Stimulated activated naive CD8-positive, alpha-beta T cell treated with anti-CD3 and anti-CD28 coated beads, Interleukin-15, amount 100 ng/mL, for 72 hours (primary cell): ENCODE measurements around the gene FAM227B.

Source experiments
- ATAC-seq: fragments of 150-1000 bp; cut with Tn5 transposase; 2 replicates; pipeline ENCODE4 v1.10.0; 2021; ENCODE audit warnings: mild to moderate bottlenecking, moderate library complexity
- DNase-seq, 2 donors: peaks; one replicate each; pipeline ENCODE4 v3.0.0; 2021 to 2022
- H3K27ac Mint-ChIP-seq, 2 donors: one replicate each; pipeline ENCODE4 v1.8.0; 2022; ENCODE audit warnings: mild to moderate bottlenecking in 2 of 2, mixed read lengths in 2 of 2, moderate library complexity in 2 of 2
- H3K27me3 Mint-ChIP-seq: one replicate; pipeline ENCODE4 v1.8.0; 2022; ENCODE audit warnings: mixed read lengths
- H3K4me1 Mint-ChIP-seq: one replicate; pipeline ENCODE4 v1.8.0; 2022; ENCODE audit warnings: mild to moderate bottlenecking, mixed read lengths
- H3K4me3 Mint-ChIP-seq, 2 donors: one replicate each; pipeline ENCODE4 v1.8.0; 2022; ENCODE audit warnings: mild to moderate bottlenecking in 2 of 2, mixed read lengths in 2 of 2, moderate library complexity in 1 of 2
- H3K9me3 Mint-ChIP-seq, 2 donors: one replicate each; pipeline ENCODE4 v1.8.0; 2022; ENCODE audit warnings: mixed read lengths in 2 of 2

The FAM227B gene

GRCh38 chr15:49452595-49452994 lies 168.0 kb downstream of the FAM227B start:
- Mint-ChIP-seq H3K9me3 (no peaks in the 10 kb centered on the region), H3K27ac (no peak overlapping the region), H3K4me1 (no peaks in the 10 kb centered on the region), H3K27me3 (no peaks in the 10 kb centered on the region), H3K4me3 (no peak overlapping the region)
- DNase-seq (no peak), ATAC-seq (no peak)

- Mint-ChIP-seq H3K9me3 (no peaks in the 10 kb centered on the region), H3K4me1 (no peaks in the 10 kb centered on the region), H3K27me3 (no peaks in the 10 kb centered on the region), H3K4me3 (no peak overlapping the region), H3K27ac (no peak overlapping the region)
- no peak for DNase-seq
- ATAC-seq = no peak
Observed at GRCh38 chr15:49441816-49442215, 178.8 kb downstream of the FAM227B start.

GRCh38 chr15:49441356-49441755 lies 179.3 kb downstream of the FAM227B start:
- no peak for DNase-seq
- Mint-ChIP-seq H3K27me3 (no peaks in the 10 kb centered on the region), H3K27ac (peak overlapping the region in 1 of 2 donors; percentile 62), H3K4me1 (no peaks in the 10 kb centered on the region), H3K9me3 (no peaks in the 10 kb centered on the region), H3K4me3 (no peak overlapping the region)
- no peak for ATAC-seq

GRCh38 chr15:49439678-49440395 lies 180.8 kb downstream of the FAM227B start:
- ATAC-seq (no peak), DNase-seq (no peak)
- H3K4me1 Mint-ChIP-seq = no peaks in the 10 kb centered on the region
- H3K9me3 Mint-ChIP-seq = no peaks in the 10 kb centered on the region
- no peaks in the 10 kb centered on the region for H3K27me3 Mint-ChIP-seq
- H3K4me3 Mint-ChIP-seq = no peak overlapping the region
- no peak overlapping the region for H3K27ac Mint-ChIP-seq

GRCh38 chr15:49438962-49439631 lies 181.5 kb downstream of the FAM227B start:
- H3K4me1 Mint-ChIP-seq = no peaks in the 10 kb centered on the region
- no peak for DNase-seq
- ATAC-seq = no peak
- no peaks in the 10 kb centered on the region for H3K27me3 Mint-ChIP-seq
- no peak overlapping the region for H3K27ac Mint-ChIP-seq
- H3K9me3 Mint-ChIP-seq = no peaks in the 10 kb centered on the region
- H3K4me3 Mint-ChIP-seq = no peak overlapping the region

- no peaks in the 10 kb centered on the region for H3K27me3 Mint-ChIP-seq
- ATAC-seq (no peak), DNase-seq (no peak)
- H3K4me3 Mint-ChIP-seq = no peak overlapping the region
- no peak overlapping the region for H3K27ac Mint-ChIP-seq
- no peaks in the 10 kb centered on the region for H3K4me1 Mint-ChIP-seq
- no peaks in the 10 kb centered on the region for H3K9me3 Mint-ChIP-seq
Observed at GRCh38 chr15:49436751-49437150, 183.9 kb downstream of the FAM227B start.

- no peak for DNase-seq
- Mint-ChIP-seq H3K4me3 (no peak overlapping the region), H3K9me3 (no peaks in the 10 kb centered on the region), H3K27me3 (no peaks in the 10 kb centered on the region), H3K4me1 (no peaks in the 10 kb centered on the region), H3K27ac (no peak overlapping the region)
- ATAC-seq = no peak
Observed at GRCh38 chr15:49435174-49435573, 185.4 kb downstream of the FAM227B start.

- Mint-ChIP-seq H3K27ac (no peak overlapping the region), H3K4me1 (no peaks in the 10 kb centered on the region), H3K27me3 (peaks cover 12% of the 10 kb centered on the region), H3K4me3 (no peak overlapping the region), H3K9me3 (no peaks in the 10 kb centered on the region)
- ATAC-seq (no peak), DNase-seq (no peak)
Observed at GRCh38 chr15:49430046-49430445, 190.6 kb downstream of the FAM227B start.

GRCh38 chr15:49428409-49429095 lies 192.1 kb downstream of the FAM227B start:
- DNase-seq = no peak
- Mint-ChIP-seq H3K9me3 (no peaks in the 10 kb centered on the region), H3K4me1 (no peaks in the 10 kb centered on the region), H3K27me3 (peaks cover 12% of the 10 kb centered on the region), H3K4me3 (no peak overlapping the region), H3K27ac (no peak overlapping the region)
- ATAC-seq = no peak

- no peaks in the 10 kb centered on the region for H3K9me3 Mint-ChIP-seq
- DNase-seq = no peak
- H3K4me3 Mint-ChIP-seq = no peak overlapping the region
- H3K4me1 Mint-ChIP-seq = no peaks in the 10 kb centered on the region
- H3K27ac Mint-ChIP-seq = no peak overlapping the region
- peaks cover 12% of the 10 kb centered on the region for H3K27me3 Mint-ChIP-seq
- no peak for ATAC-seq
Observed at GRCh38 chr15:49427372-49427771, 193.2 kb downstream of the FAM227B start.

- H3K27me3 Mint-ChIP-seq = peaks cover 12% of the 10 kb centered on the region
- no peaks in the 10 kb centered on the region for H3K9me3 Mint-ChIP-seq
- no peak overlapping the region for H3K4me3 Mint-ChIP-seq
- ATAC-seq (no peak), DNase-seq (no peak)
- H3K27ac Mint-ChIP-seq = no peak overlapping the region
- peaks cover 4% of the 10 kb centered on the region for H3K4me1 Mint-ChIP-seq
Observed at GRCh38 chr15:49424954-49425353, 195.7 kb downstream of the FAM227B start.

- Mint-ChIP-seq H3K27ac (no peak overlapping the region), H3K9me3 (no peaks in the 10 kb centered on the region)
- no peak for ATAC-seq
Observed at GRCh38 chr15:49423901-49424550, 196.6 kb downstream of the FAM227B start.

GRCh38 chr15:49423021-49423420 lies 197.6 kb downstream of the FAM227B start, which contains the start of gene FGF7:
TSS of gene FGF7 (plus strand) at chr15:49423242. CDS start at chr15:49424298, 1,056 bp downstream.
- DNase-seq (no peak), ATAC-seq (no peak)
- peaks cover 8% of the 10 kb centered on the region for H3K27me3 Mint-ChIP-seq
- H3K4me1 Mint-ChIP-seq = peaks cover 4% of the 10 kb centered on the region
- H3K4me3 Mint-ChIP-seq = no peak within 1 kb of the TSS
- H3K9me3 Mint-ChIP-seq = no peaks in the 10 kb centered on the region
- H3K27ac Mint-ChIP-seq = no peak within 1 kb of the TSS

More at GRCh38 chr15:49423901-49424550, 196.6 kb downstream of the FAM227B start:
- DNase-seq = no peak
- Mint-ChIP-seq H3K27me3 (peaks cover 12% of the 10 kb centered on the region), H3K4me1 (peaks cover 4% of the 10 kb centered on the region), H3K4me3 (no peak overlapping the region)

GRCh38 chr15:49421991-49422390 lies 198.6 kb downstream of the FAM227B start:
- H3K4me3 Mint-ChIP-seq = peak overlapping the region in 1 of 2 donors; percentile 1
- peak; percentile 29 to 36 for DNase-seq
- H3K27me3 Mint-ChIP-seq = peaks cover 8% of the 10 kb centered on the region
- ATAC-seq = peak; percentile 48
- H3K9me3 Mint-ChIP-seq = no peaks in the 10 kb centered on the region
- H3K27ac Mint-ChIP-seq = no peak overlapping the region
- peaks cover 4% of the 10 kb centered on the region for H3K4me1 Mint-ChIP-seq

GRCh38 chr15:49418811-49419210 lies 201.8 kb downstream of the FAM227B start:
- H3K9me3 Mint-ChIP-seq = no peaks in the 10 kb centered on the region
- H3K27ac Mint-ChIP-seq = no peak overlapping the region
- H3K4me3 Mint-ChIP-seq = no peak overlapping the region
- no peak for DNase-seq
- no peak for ATAC-seq
- peaks cover 17% of the 10 kb centered on the region for H3K27me3 Mint-ChIP-seq
- H3K4me1 Mint-ChIP-seq = peaks cover 4% of the 10 kb centered on the region
